ENCODE results near the gene DPY19L3.

- no peak for TF ChIP-seq POLR2AphosphoS5 (IDR thresholded peaks at IDR 0.05)
- TF ChIP-seq EP300 (IDR thresholded peaks at IDR 0.05): no peak
Observed at GRCh38 chr19:32415246-32415645, 9.7 kb downstream of the DPY19L3 start.
